Pulmonary artery endothelial cell (primary cell): Measurements from ENCODE around the gene KIAA1191. TPM values are rescaled to one million over a fixed set of nuclear protein-coding genes. Genes with fewer than 3 reads are reported as not detected.
"Not testable (repeated sequence)": the region's sequence is repeated elsewhere in the genome, so short reads cannot be mapped to it uniquely, and the experiment has no call there.

Source experiments
- DNase-seq: peaks from one replicate; pipeline ENCODE4 v3.0.0-alpha.2; 2011; ENCODE audit warnings: low read depth, low spot score
- total RNA-seq: library from RNA; depleted of rRNA; stranded (reverse); fragments of >200 nt; gene quantifications from 2 replicates; pipeline ENCODE4 v1.2.3, GENCODE V29; 2014

Gene KIAA1191, protein sequence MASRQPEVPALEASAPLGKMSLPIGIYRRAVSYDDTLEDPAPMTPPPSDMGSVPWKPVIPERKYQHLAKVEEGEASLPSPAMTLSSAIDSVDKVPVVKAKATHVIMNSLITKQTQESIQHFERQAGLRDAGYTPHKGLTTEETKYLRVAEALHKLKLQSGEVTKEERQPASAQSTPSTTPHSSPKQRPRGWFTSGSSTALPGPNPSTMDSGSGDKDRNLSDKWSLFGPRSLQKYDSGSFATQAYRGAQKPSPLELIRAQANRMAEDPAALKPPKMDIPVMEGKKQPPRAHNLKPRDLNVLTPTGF
- 105 and 110 TPM in 2 replicates for total RNA-seq

DNA sequence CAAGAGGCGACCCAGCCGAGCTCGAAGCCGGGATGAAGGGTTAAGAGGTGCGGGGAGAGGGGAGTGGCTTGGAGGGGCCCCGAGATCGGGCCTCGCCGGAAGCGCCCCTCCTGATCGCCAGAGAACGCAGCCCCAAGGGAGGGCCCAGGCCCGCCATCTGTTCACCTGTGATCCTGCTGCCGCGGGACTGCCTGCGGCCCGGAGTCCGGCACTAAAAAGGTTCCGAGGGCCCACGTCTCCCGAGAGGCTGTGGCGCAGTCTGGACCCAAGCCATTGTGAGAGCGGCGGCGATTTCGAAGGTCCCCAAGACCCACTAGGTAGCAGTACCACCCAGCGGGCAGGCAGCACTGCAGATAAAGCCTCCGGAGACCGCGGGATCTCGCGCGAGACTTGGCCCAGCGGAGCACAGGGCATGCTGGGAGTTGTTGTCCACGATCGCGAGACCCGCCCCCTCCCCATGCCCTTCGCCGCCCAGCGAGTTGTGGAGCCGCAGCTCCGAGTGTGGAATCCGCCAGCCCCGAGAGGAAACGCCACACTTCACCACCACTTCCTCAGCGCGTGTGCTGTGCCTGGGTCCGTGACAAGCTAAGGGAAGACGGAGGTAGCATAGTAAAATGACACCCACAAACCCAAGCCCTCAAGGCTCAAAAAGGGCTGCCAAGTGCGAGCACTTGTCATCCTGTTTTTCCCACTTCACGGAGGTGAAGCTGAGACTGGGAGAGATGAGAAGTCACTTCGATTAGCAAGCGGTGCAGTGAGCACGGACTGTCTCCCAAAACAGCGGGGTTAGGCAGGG, at the start of gene KIAA1191:
Gene KIAA1191 (minus strand): TSS at position 328 of the 796 bp plus-strand sequence. CDS start 2,256 bp downstream, outside the sequence.
- peak; percentile 73 for DNase-seq

DNA sequence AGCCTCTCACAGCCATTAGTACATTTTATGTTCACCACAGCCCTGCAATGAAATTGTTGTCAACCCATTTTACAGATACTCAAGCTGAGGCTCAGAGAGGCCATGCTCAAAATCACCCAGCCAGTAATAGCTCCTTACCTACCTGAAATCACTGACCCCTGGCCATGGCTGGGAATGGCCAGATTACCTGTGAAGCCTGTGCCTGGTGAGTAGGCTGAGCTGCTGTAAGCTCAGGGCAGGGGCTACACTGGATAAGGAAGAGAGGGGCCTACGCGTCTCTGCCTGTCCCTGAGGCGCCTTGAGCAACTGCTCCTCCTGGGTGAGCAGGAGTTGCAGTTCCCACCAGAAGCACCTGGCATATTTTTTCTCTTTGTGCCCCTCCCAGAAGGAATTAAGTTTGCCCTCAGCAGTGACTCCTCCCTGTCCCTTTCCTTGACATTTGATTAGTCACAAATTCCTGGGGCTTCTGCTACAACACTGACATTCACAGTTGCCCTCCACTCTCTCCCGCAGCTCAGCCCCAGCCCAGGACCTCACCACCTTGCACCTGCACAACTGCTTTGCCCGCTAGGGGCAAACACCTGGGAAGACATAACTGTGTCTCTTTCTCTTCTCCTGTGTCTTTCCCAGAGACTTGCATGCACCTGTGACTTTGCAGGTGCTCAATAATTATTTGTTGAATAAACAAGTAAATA, 49.1 kb upstream of the KIAA1191 start:
- DNase-seq: no peak

GRCh38 chr5:176409765-176410164, 48.2 kb upstream of the KIAA1191 start:
- no peak for DNase-seq

DNA sequence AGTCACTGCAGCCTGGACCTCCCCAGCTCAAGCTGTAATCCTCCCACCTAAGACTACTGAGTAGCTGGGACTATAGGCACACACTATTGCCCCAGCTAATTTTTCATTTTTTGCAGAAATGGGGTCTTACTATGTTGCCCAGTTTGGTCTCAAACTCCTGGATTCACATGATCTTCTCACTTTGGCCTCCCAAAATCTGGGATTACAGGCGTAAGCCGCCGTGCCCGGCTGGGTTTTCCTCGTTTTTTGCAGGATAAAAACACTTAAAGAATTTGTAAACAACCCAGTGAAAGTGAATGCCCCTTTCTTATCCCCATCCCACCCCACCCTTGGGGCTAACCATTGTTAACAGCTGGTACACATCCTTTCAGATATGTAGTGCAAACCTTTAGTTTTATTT, 47.0 kb upstream of the KIAA1191 start:
- DNase-seq: no peak

DNA sequence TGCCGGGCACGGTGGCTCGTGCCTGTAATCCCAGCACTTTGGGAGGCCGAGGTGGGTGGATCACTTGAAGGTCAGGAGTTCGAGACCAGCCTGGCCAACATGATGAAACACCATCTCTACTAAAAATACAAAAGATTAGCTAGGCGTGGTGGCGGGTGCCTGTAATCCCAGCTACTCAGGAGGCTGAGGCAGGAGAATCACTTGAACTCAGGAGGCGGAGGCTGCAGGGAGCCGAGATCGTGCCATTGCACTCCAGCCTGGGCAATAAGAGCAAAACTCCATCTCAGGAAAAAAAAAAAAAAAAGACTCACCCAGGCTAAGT, 46.6 kb upstream of the KIAA1191 start:
- not testable (repeated sequence) for DNase-seq

- DNase-seq: no peak
Observed at GRCh38 chr5:176407456-176408251, 46.1 kb upstream of the KIAA1191 start.

- DNase-seq: no peak
Observed at GRCh38 chr5:176406436-176407052, 45.0 kb upstream of the KIAA1191 start.

DNA sequence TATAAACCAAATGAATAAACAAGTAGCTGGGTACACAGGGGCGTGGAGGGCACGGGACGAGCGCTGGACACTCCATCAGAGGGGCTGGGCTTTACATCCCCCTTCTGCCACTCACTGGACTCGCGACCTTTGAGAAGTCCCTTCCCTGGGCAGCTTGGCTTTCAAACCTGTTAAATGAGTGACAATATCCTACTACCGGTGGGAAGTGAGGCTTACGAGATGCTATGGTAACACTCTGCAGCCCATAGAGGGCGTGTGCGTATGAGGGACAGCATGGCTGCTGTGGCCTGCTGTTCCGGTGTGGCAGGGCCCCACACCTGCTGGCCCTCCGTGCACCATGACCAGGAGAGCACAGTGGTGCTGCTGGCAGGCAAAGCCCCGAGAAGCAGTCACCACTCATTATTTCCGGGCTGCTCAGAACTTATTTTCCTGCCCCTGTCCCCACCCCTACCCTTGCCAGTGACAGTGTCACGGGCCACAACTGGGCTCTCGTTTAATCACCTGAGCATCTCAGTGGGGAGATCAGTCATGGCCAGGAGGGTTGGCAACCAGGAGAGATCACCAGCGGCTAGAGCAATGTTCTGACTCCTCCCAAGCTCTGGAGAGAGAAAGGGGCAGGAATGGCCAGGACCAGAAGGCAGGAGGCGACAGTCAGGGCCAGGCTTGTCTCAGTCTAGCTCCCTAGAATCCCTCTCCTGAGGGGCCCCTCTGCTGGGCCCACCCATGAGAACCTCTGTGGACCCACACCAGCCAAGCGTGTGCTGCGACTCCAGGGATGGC, 44.3 kb upstream of the KIAA1191 start:
- DNase-seq: no peak

DNA sequence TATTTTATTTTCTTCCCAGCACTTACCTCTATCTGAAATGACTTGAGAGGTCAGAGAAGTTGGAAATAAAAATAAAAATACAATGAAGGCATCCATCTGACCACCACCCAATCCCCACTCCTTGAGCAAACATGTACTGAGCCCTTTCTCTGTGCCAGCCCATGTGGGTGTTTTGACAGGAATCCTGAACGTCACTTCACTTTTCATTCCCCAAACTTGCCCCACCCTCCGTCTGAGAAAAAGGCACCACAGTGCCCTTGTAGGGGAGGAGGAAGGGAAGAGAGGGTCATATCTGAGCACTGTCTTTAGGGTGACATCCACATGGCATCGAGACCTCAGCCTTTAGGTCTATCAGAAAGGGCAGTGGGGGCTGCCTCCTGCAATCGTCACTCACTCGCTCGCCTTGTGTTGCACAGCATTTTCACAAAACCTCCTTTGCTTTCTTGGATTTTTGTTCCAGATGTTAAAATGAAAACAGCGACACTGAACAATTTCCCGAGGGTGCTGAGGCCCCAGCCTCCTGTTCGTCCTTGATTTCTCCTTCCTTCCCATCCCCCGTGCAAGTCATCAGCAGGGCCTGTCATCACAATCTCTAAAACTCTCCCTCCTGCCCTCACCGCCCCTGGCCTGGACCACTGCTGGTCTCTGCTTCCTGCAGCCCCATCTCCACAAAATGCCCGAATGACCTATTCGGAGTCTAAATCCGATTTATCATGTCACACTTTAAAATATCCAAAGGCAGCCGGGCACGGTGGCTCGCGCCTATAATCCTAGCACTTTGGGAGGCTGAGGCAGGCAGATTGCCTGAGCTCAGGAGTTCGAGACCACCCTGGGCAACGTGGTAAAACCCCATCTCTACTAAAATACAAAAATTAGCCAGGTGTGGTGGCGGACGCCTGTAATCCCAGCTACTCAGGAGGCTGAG, 40.0 kb upstream of the KIAA1191 start:
- DNase-seq: no peak

GRCh38 chr5:176400382-176401156, 39.0 kb upstream of the KIAA1191 start:
- no peak for DNase-seq

- DNase-seq: no peak
Observed at GRCh38 chr5:176397736-176398420, 36.3 kb upstream of the KIAA1191 start.

DNA sequence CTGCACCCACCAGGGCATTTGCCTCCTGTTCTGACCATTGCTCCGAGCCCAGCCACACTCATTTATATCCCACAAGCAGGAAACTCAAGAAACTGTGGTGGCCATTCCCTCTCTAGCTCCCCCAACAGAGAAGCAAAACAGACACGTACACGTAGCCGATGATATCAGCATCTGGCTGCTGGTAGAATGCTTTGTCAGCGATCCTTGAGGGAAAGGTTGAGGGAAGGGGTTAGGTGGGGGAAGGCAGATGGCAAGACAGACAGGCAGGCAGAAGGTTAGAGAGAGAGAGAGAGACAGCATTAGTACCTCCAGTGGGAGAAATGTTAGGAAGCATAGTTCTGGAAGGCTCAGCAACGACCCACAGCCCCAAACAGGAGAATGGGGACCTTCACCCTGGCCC, 34.8 kb upstream of the KIAA1191 start:
- DNase-seq: no peak

- DNase-seq: no peak
Observed at GRCh38 chr5:176394881-176395675, 33.5 kb upstream of the KIAA1191 start.

DNA sequence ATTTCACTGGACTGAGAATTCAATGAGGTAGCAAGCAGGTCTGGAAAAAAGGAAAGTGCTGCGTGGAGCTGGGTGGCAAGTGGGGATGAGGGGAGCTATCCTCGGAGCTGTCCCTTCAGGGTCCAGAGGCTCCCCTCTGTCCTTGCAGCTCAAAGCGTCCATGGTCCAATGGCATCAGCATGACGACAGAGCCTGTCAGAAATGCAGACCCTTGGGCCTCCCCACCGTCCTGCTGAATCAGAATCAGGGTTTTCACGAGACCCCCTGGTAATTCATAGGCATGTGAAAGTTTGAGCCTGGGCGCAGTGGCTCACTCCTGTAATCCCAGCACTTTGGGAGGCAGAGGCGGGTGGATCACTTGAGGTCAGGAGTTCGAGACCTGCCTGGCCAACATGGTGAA, 32.5 kb upstream of the KIAA1191 start:
- no peak for DNase-seq

GRCh38 chr5:176392526-176392925, 31.0 kb upstream of the KIAA1191 start:
- DNase-seq: no peak

GRCh38 chr5:176391999-176392398, 30.4 kb upstream of the KIAA1191 start:
- no peak for DNase-seq

DNA sequence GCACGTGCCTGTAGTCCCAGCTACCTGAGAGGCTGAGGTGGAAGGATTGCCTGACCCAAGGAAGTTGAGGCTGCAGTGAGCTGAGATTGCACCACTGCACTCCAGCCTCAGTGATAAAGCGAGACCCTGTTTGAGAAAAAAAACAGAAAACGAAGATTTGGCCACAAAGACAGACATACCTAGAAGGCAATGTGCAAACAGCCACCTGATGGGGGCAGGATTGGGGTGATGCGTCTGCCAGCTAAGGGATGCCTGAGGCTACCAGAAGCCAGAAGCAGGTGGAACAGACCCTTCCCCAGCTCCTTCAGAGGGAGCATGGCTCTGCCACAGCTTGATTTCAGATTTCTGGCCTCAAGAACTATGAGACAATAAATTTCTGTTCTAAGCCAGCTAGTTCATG, 29.9 kb upstream of the KIAA1191 start:
- DNase-seq: no peak
